H9 (cell line): ENCODE measurements around the gene FBXO47. TPM values are rescaled to one million over a fixed set of nuclear protein-coding genes. Genes with fewer than 3 reads are reported as not detected.

Experiments
- DNase-seq: peaks from one replicate; pipeline ENCODE4 v3.0.0-alpha.2; 2017
- H2AFZ ChIP-seq: one replicate; pipeline ENCODE4 v1.6.1; 2013; ENCODE audit warnings: mild to moderate bottlenecking, low read length, control low read depth, moderate library complexity
- H2AK5ac ChIP-seq: 2 replicates; pipeline ENCODE4 v1.6.1; 2013; ENCODE audit warnings: low read length, control low read depth, mixed read lengths; ENCODE audit not compliant: insufficient read length
- H2BK120ac ChIP-seq: one replicate; pipeline ENCODE4 v1.6.1; 2013; ENCODE audit warnings: low read depth, mild to moderate bottlenecking, low read length, control low read depth, inconsistent platforms; ENCODE audit not compliant: poor library complexity, severe bottlenecking
- H2BK12ac ChIP-seq: 2 replicates; pipeline ENCODE4 v1.6.1; 2013; ENCODE audit warnings: low read length, control low read depth, mixed read lengths, low read depth; ENCODE audit not compliant: insufficient read length
- H2BK15ac ChIP-seq: 2 replicates; pipeline ENCODE4 v1.6.1; 2013; ENCODE audit warnings: low read depth, low read length, control low read depth
- H2BK20ac ChIP-seq: one replicate; pipeline ENCODE4 v1.6.1; 2013; ENCODE audit warnings: low read depth, mild to moderate bottlenecking, low read length, control low read depth, inconsistent platforms; ENCODE audit not compliant: poor library complexity, severe bottlenecking
- H2BK5ac ChIP-seq: 2 replicates; pipeline ENCODE4 v1.6.1; 2013; ENCODE audit warnings: low read length, control low read depth, mixed read lengths; ENCODE audit not compliant: insufficient read length
- H3K14ac ChIP-seq: 2 replicates; pipeline ENCODE4 v1.6.1; 2013; ENCODE audit warnings: low read length, control low read depth; ENCODE audit not compliant: insufficient read depth
- H3K18ac ChIP-seq: 2 replicates; pipeline ENCODE4 v1.6.1; 2013; ENCODE audit warnings: low read depth, mild to moderate bottlenecking, mixed read lengths, low read length, control low read depth; ENCODE audit not compliant: insufficient read length
- H3K23ac ChIP-seq: 2 replicates; pipeline ENCODE4 v1.6.1; 2013; ENCODE audit warnings: low read length, control low read depth, mixed read lengths, low read depth; ENCODE audit not compliant: insufficient read length
- H3K23me2 ChIP-seq: 2 replicates; pipeline ENCODE4 v1.6.1; 2013; ENCODE audit warnings: low read depth, mild to moderate bottlenecking, mixed read lengths, low read length, control low read depth; ENCODE audit not compliant: insufficient read length, poor library complexity, severe bottlenecking
- H3K27ac ChIP-seq: 2 replicates; pipeline ENCODE4 v1.5.1; 2013; ENCODE audit warnings: low read length, control low read depth, mixed read lengths, low read depth; ENCODE audit not compliant: insufficient read length
- H3K27me3 ChIP-seq: 2 replicates; pipeline ENCODE4 v1.6.1; 2013; ENCODE audit warnings: low read length, control low read depth, inconsistent platforms; ENCODE audit not compliant: insufficient read depth
- H3K4ac ChIP-seq: 2 replicates; pipeline ENCODE4 v1.6.1; 2013; ENCODE audit warnings: low read depth, mild to moderate bottlenecking, control low read depth, inconsistent platforms, low read length, moderate library complexity
- H3K4me1 ChIP-seq: 2 replicates; pipeline ENCODE4 v1.6.1; 2013; ENCODE audit warnings: low read length, control low read depth, inconsistent platforms; ENCODE audit not compliant: insufficient read depth
- H3K4me2 ChIP-seq: 2 replicates; pipeline ENCODE4 v1.6.1; 2013; ENCODE audit warnings: low read length, control low read depth, mixed read lengths; ENCODE audit not compliant: insufficient read length, insufficient read depth
- H3K56ac ChIP-seq: 2 replicates; pipeline ENCODE4 v1.6.1; 2013; ENCODE audit warnings: low read depth, mild to moderate bottlenecking, mixed read lengths, low read length, control low read depth; ENCODE audit not compliant: insufficient read length
- H3K79me1 ChIP-seq: 2 replicates; pipeline ENCODE4 v1.6.1; 2013; ENCODE audit warnings: low read depth, mild to moderate bottlenecking, moderate library complexity, low read length, control low read depth, inconsistent platforms; ENCODE audit not compliant: insufficient read depth, poor library complexity, severe bottlenecking
- H3K79me2 ChIP-seq: 2 replicates; pipeline ENCODE4 v1.6.1; 2013; ENCODE audit warnings: low read length, control low read depth, inconsistent platforms; ENCODE audit not compliant: insufficient read depth
- H3K9ac ChIP-seq: 2 replicates; pipeline ENCODE4 v1.6.1; 2013; ENCODE audit warnings: low read length, control low read depth, mixed read lengths; ENCODE audit not compliant: insufficient read length; ENCODE audit errors: extremely low read depth
- H3K9me3 ChIP-seq: one replicate; pipeline ENCODE4 v1.6.1; 2013; ENCODE audit warnings: low read depth, low read length, inconsistent platforms; ENCODE audit not compliant: control insufficient read depth
- H3T11ph ChIP-seq: one replicate; pipeline ENCODE4 v1.6.1; 2013; ENCODE audit warnings: mild to moderate bottlenecking, low read length, control low read depth, inconsistent platforms
- H4K20me1 ChIP-seq: one replicate; pipeline ENCODE4 v1.6.1; 2013; ENCODE audit not compliant: control insufficient read depth, insufficient read length, insufficient read depth
- H4K5ac ChIP-seq: 2 replicates; pipeline ENCODE4 v1.6.1; 2013; ENCODE audit warnings: low read depth, mild to moderate bottlenecking, mixed read lengths, low read length, control low read depth; ENCODE audit not compliant: insufficient read length
- H4K8ac ChIP-seq: replicated peaks from 2 replicates; pipeline ENCODE4 v1.6.1; 2013; ENCODE audit warnings: low read length, control low read depth, mixed read lengths, low read depth; ENCODE audit not compliant: insufficient read length
- H4K91ac ChIP-seq: 2 replicates; pipeline ENCODE4 v1.6.1; 2013; ENCODE audit warnings: low read depth, mild to moderate bottlenecking, moderate library complexity, mixed read lengths, low read length, control low read depth; ENCODE audit not compliant: insufficient read length
- H3K27ac Mint-ChIP-seq, 3 experiments: 2 replicates in 2 of 3; 3 replicates in 1 of 3; pipeline ENCODE4 v1.8.0; 2020 to 2021; ENCODE audit warnings: mixed read lengths in 3 of 3, mild to moderate bottlenecking in 1 of 3, moderate library complexity in 1 of 3
- H3K27me3 Mint-ChIP-seq: 2 replicates; pipeline ENCODE4 v1.8.0; 2021; ENCODE audit warnings: low read depth, mild to moderate bottlenecking, moderate library complexity, mixed read lengths
- H3K36me3 Mint-ChIP-seq, 3 experiments: 2 replicates in 2 of 3; 3 replicates in 1 of 3; pipeline ENCODE4 v1.8.0; 2020 to 2021; ENCODE audit warnings: low read depth in 3 of 3, mixed read lengths in 3 of 3; ENCODE audit not compliant: insufficient read depth in 1 of 3
- H3K4me1 Mint-ChIP-seq, 2 experiments: 2 replicates each; pipeline ENCODE4 v1.8.0; 2020; ENCODE audit warnings: mixed read lengths in 2 of 2
- H3K4me3 Mint-ChIP-seq, 2 experiments: 2 replicates in 1 of 2; 3 replicates in 1 of 2; pipeline ENCODE4 v1.8.0; 2020 to 2021; ENCODE audit warnings: mild to moderate bottlenecking in 2 of 2, mixed read lengths in 2 of 2, moderate library complexity in 1 of 2
- H3K9me3 Mint-ChIP-seq, 2 experiments: 2 replicates in 1 of 2; 3 replicates in 1 of 2; pipeline ENCODE4 v1.8.0; 2020; ENCODE audit warnings: mild to moderate bottlenecking in 2 of 2, mixed read lengths in 2 of 2, moderate library complexity in 1 of 2
- CTCF ChIP-seq: fragments of 200-600 bp; sonication (generic); conservative IDR thresholded peaks from 3 replicates; pipeline ENCODE4 v1.8.0; 2021; ENCODE audit warnings: antibody characterized with exemption, mild to moderate bottlenecking
- WGBS: extraction: QIAGEN DNeasy Blood & Tissue Kit; methylation state at CpG from one replicate; pipeline ENCODE4 v1.1.7; 2013; ENCODE audit warnings: missing lambda C conversion rate, low lambda C conversion rate, mixed read lengths; ENCODE audit not compliant: insufficient read length; ENCODE audit errors: extremely low coverage; 5-methylcytosine and 5-hydroxymethylcytosine counted together
- total RNA-seq: library from RNA; stranded (reverse); gene quantifications from 2 replicates; pipeline ENCODE4 v1.2.1, GENCODE V29; 2021

FBXO47 gene
- total RNA-seq, 1 experiment from 2014 or later, result not detected

- no peaks in the 10 kb centered on the region for H3K79me1 ChIP-seq
- no peaks in the 10 kb centered on the region for H3K4me1 ChIP-seq
- Mint-ChIP-seq H3K27me3 (no peaks in the 10 kb centered on the region), H3K9me3 (no peaks in the 10 kb centered on the region), H3K4me1 (peaks cover 12 to 26% of the 10 kb centered on the region in 2 experiments), H3K36me3 (peaks cover 7 to 45% (median 39%) of the 10 kb centered on the region in 3 experiments; a peak in 6 of 7 replicates), H3K4me3 (no peak overlapping the region), H3K27ac (no peak overlapping the region)
- no peaks in the 10 kb centered on the region for H3K23me2 ChIP-seq
- no peaks in the 10 kb centered on the region for H3K79me2 ChIP-seq
- no CpG with 5 or more reads among the region's 6 CpGs for WGBS
- H2BK12ac ChIP-seq, result no peak overlapping the region
- no peak for DNase-seq
- H3K18ac ChIP-seq, result no peak overlapping the region
- no peak overlapping the region for H3K4me2 ChIP-seq
- no peak overlapping the region for H3K27ac ChIP-seq
- H3K14ac ChIP-seq, result no peak overlapping the region
- H4K91ac ChIP-seq, result no peak overlapping the region
- H2BK20ac ChIP-seq, result no peak overlapping the region
- no peak overlapping the region for H3T11ph ChIP-seq
- no peak for TF ChIP-seq CTCF
- no peak overlapping the region for H2AK5ac ChIP-seq
- H2BK15ac ChIP-seq, result no peak overlapping the region
- H3K23ac ChIP-seq, result no peak overlapping the region
- H2BK120ac ChIP-seq, result no peak overlapping the region
- no peak overlapping the region for H2AFZ ChIP-seq
- no peak overlapping the region for H3K4ac ChIP-seq
- H4K5ac ChIP-seq, result no peak overlapping the region
- no peak overlapping the region for H2BK5ac ChIP-seq
- no peaks in the 10 kb centered on the region for H3K9me3 ChIP-seq
- H3K9ac ChIP-seq, result no peak overlapping the region
- H4K20me1 ChIP-seq, result no peaks in the 10 kb centered on the region
- H3K27me3 ChIP-seq, result no peaks in the 10 kb centered on the region
- H4K8ac ChIP-seq, result no peak overlapping the region
- no peak overlapping the region for H3K56ac ChIP-seq
Measured at GRCh38 chr17:38903404-38903803, 63.8 kb downstream of the FBXO47 start.
